ENCODE measurements around the gene TUBA4A.
A peak's percentile ranks its signal among the peaks of the same experiment; 100 is the strongest.
"Not testable (repeated sequence)": the region's sequence is repeated elsewhere in the genome, so short reads cannot be mapped to it uniquely, and the experiment has no call there.

Gene TUBA4A

GRCh38 chr2:219289195-219289536, 35.4 kb upstream of the TUBA4A start:
- DNase-seq: no peak
- no peak overlapping the region for H3K27ac ChIP-seq
- peaks cover 30% of the 10 kb centered on the region for H3K36me3 ChIP-seq
- TF ChIP-seq CTCF (IDR thresholded peaks at IDR 0.05; ENCODE audit: low read depth, low read length): no peak
- no peaks in the 10 kb centered on the region for H3K9me3 ChIP-seq (ENCODE audit: severe bottlenecking)
- H3K4me3 ChIP-seq (ENCODE audit: low read depth, low read length): no peak overlapping the region
- H3K27me3 ChIP-seq (ENCODE audit: insufficient read depth, low read depth, severe bottlenecking): no peaks in the 10 kb centered on the region

- no peak for DNase-seq
- H3K36me3 ChIP-seq: peaks cover 44% of the 10 kb centered on the region
- H3K4me3 ChIP-seq (ENCODE audit: low read depth, low read length): no peak overlapping the region
- H3K27me3 ChIP-seq (ENCODE audit: insufficient read depth, low read depth, severe bottlenecking): no peaks in the 10 kb centered on the region
- H3K9me3 ChIP-seq (ENCODE audit: severe bottlenecking): no peaks in the 10 kb centered on the region
- TF ChIP-seq CTCF (IDR thresholded peaks at IDR 0.05; ENCODE audit: low read depth, low read length): no peak
- H3K27ac ChIP-seq: peak overlapping the region; percentile 28; the same call in 1 of the 2 replicates
Observed at GRCh38 chr2:219287580-219288265, 34.0 kb upstream of the TUBA4A start.

- DNase-seq; H3K9me3 ChIP-seq (ENCODE audit: severe bottlenecking); H3K4me3 ChIP-seq (ENCODE audit: low read depth, low read length); H3K27me3 ChIP-seq (ENCODE audit: insufficient read depth, low read depth, severe bottlenecking): not testable (repeated sequence)
- Histone ChIP-seq H3K36me3 (peaks cover 50% of the 10 kb centered on the region), H3K27ac (peak overlapping the region; percentile 20; the same call in 1 of the 2 replicates)
Observed at GRCh38 chr2:219287116-219287440, 33.4 kb upstream of the TUBA4A start.

- TF ChIP-seq CTCF (IDR thresholded peaks at IDR 0.05; ENCODE audit: low read depth, low read length): no peak
- no peak for DNase-seq
- H3K36me3 ChIP-seq: peaks cover 55% of the 10 kb centered on the region
- H3K27ac ChIP-seq: peak overlapping the region; percentile 20
- no peaks in the 10 kb centered on the region for H3K9me3 ChIP-seq (ENCODE audit: severe bottlenecking)
- no peak overlapping the region for H3K4me3 ChIP-seq (ENCODE audit: low read depth, low read length)
- no peaks in the 10 kb centered on the region for H3K27me3 ChIP-seq (ENCODE audit: insufficient read depth, low read depth, severe bottlenecking)
Observed at GRCh38 chr2:219286436-219287115, 32.9 kb upstream of the TUBA4A start.

GRCh38 chr2:219285894-219286425, 32.2 kb upstream of the TUBA4A start:
- H3K27ac ChIP-seq: peak overlapping the region; percentile 31
- H3K27me3 ChIP-seq (ENCODE audit: insufficient read depth, low read depth, severe bottlenecking): no peaks in the 10 kb centered on the region
- peak; percentile 67 for DNase-seq
- H3K36me3 ChIP-seq: peaks cover 61% of the 10 kb centered on the region
- H3K9me3 ChIP-seq (ENCODE audit: severe bottlenecking): no peaks in the 10 kb centered on the region
- no peak for TF ChIP-seq CTCF (IDR thresholded peaks at IDR 0.05; ENCODE audit: low read depth, low read length)
- no peak overlapping the region for H3K4me3 ChIP-seq (ENCODE audit: low read depth, low read length)

GRCh38 chr2:219285373-219285735, 31.6 kb upstream of the TUBA4A start:
- Histone ChIP-seq H3K27ac (peak overlapping the region; percentile 31), H3K27me3 (ENCODE audit: insufficient read depth, low read depth, severe bottlenecking) (no peaks in the 10 kb centered on the region), H3K9me3 (ENCODE audit: severe bottlenecking) (no peaks in the 10 kb centered on the region), H3K4me3 (ENCODE audit: low read depth, low read length) (no peak overlapping the region), H3K36me3 (peaks cover 67% of the 10 kb centered on the region)
- DNase-seq: no peak
- TF ChIP-seq CTCF (IDR thresholded peaks at IDR 0.05; ENCODE audit: low read depth, low read length): no peak
